HUDEP-2 (cell line): ENCODE results near the gene STK32B.
A peak's percentile ranks its signal among the peaks of the same experiment; 100 is the strongest.
"Not testable (repeated sequence)": the region's sequence is repeated elsewhere in the genome, so short reads cannot be mapped to it uniquely, and the experiment has no call there.

Experiments used
- DNase-seq, 76 experiments: peaks; one replicate each; lab custom pipeline; 2025; ENCODE audit not compliant: unreplicated experiment in 76 of 76; lab: John Stamatoyannopoulos, UW

STK32B gene

DNA sequence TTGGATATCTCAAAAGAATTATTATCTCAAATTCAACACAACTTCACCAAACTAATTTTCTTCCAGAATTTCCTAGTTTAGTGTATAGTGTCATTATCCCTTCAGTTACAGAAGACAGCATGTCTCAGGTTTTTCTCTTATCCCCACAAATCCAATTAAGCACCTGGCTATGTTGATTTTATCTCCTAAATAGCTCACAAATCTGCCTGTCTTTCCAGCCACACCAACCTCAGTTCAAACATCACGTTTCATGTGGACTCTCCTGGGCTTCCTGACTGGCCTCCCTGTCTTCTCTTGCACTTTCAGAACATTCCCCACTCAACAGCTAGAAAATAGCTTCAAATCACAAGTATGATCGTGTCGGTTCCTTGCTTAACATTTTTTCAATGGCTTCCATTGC, 14.8 kb downstream of the STK32B start:
- DNase-seq: no peak

DNA sequence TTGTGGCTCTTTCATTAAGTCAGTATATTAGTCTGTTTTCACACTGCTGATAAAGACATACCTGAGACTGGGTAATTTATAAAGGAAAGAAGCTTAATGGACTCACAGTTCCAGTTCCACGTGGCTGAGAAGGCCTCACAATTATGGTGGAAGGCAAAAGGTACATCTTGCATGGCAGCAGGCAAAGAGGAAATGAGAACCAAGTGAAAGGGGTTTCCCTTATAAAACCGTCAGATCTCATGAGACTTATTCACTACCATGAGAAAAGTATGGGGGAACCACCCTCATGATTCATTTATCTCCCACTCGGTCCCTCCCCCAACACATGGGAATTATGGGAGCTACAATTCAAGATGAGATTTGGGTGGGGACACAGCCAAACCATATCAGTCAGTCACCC, 15.7 kb downstream of the STK32B start:
- not testable (repeated sequence) for DNase-seq

DNA sequence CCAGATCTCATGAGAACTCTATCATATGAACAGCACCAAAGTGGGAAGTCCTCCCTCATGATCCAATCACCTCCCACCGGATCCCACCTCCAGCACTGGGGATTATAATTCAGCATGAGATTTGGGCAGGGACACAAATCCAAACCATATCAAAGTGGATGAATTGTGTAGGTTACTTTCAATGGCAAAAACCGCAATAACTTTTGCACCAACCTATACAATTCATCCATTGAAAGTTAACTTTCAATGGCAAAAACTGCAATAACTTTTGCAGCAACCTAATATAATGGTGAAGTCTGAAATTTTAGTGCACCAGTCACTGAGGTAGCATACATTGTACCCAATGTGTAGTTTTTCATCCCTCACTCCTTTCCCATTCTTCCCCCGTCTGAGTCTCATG, 16.6 kb downstream of the STK32B start:
- no peak for DNase-seq

DNA sequence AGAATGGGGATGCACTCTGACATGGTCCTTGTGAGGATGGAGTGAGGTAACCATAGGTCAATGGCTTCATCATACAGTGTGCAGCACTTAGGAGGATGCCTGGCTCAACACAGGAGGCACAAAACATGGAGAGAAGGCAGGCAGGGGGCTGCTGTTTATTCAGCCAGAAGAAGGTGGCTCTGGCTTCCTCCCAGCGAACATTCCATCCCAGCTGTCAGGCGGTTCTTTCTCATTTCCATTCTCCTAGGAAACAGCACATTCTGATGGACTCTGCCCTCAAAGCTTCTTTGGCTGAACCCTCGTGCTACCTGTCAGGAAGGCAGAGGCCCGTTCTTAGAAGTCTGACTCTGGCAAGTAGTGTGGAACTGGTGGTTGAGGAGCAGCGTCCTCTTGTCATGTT, 18.6 kb downstream of the STK32B start:
- no peak for DNase-seq

DNA sequence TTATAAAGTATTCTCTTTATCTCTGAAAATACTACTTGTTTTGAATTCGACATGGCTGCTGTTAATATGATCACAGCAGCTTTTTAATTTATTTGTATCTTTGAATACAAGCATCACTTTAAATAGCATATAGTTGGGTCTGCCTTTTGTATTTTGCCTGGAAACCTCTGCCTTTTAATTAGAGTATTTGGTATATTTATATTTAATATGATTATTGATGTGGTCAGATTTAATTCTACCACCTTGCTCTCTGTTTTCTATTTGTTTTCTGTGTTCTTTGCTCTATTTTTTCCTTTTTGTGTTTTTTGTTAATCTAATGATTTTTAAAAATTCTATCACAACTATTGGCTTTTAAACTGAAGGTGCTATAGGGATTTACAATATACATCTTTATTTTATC, 21.7 kb downstream of the STK32B start:
- DNase-seq: no peak

DNA sequence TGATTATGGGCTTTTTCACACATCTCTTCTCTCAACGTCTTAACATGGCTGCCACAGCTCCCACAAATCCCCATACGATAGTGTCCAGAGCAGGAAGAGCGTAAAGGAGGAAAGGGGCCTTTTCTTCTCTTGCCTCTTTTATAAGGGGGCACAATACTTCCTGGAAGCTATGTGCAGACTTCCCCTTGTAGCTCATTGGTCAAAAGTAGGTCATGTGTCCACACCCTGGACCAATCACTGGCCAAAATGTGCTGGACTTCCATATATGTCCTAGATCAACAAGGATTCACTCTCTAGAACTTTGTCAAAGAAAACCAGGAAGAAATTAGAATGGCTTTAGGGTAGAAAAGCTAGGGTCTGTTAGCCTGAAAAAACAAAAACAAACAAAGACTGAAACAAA, 26.7 kb downstream of the STK32B start:
- no peak for DNase-seq

DNA sequence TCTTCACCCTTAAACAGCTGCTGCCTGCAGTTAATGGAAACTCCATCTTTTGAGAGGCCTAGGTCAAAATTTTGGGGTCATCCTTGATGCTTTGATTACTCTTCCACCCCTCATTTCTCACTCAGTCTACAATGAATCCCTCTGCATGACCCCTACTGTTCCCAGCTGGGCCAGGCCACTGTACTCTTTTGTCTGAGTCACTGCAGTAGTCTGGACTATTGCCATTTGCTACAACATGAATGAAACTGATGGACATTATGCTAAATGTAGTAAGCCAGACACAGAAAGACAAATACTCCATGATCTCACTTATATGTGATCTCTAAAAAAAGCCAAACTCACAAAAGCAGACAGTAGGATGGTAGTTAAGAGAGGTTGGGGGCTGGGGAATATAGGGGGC, 28.3 kb downstream of the STK32B start:
- peak in 2 of 76 experiments; percentile 8 to 12 for DNase-seq

DNA sequence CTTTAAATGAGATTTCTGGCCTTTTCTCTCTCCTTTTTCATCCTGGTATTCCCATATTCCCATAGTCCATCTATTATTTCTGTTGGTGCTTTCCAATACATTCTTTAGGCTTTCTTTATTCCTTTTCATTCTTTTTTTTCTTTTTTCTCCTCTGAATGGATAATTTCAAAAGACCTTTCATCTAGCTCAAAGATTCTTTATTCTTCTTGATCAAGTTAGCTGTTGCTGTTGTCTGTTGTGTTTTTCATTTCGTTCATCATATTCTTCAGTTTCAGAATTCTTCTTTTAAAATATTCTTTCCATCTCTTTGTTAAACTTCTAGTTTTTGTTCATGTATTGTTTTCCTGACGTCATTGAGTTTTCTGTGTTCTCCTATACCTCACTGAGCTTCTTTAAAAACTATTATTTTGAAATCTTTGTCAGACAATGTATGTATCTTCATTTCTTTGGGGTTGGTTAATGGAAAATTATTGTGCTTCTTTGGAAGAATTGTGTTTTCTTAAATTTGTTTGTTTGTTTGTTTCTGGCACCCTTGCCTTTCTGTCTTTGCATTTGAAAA, 30.2 kb downstream of the STK32B start:
- no peak for DNase-seq

DNA sequence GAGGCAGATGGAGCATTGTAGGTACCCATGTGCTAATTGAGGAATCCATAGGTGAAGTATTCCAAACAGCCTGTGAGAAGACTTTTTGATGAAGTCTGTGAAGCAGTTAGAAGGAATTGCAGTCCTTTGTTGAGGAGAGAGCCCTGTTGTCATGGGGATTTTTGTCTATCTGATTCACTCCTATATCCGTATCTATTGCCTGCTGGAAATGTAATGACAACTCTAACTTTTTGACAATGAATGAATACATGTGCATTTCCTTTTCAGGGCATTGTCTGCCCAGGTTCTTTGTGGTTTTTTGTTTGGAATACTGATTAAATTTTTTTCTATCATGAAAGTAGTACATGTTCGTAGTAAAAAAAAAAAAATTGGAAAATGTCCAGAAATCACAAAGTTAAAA, 31.1 kb downstream of the STK32B start:
- no peak for DNase-seq

DNA sequence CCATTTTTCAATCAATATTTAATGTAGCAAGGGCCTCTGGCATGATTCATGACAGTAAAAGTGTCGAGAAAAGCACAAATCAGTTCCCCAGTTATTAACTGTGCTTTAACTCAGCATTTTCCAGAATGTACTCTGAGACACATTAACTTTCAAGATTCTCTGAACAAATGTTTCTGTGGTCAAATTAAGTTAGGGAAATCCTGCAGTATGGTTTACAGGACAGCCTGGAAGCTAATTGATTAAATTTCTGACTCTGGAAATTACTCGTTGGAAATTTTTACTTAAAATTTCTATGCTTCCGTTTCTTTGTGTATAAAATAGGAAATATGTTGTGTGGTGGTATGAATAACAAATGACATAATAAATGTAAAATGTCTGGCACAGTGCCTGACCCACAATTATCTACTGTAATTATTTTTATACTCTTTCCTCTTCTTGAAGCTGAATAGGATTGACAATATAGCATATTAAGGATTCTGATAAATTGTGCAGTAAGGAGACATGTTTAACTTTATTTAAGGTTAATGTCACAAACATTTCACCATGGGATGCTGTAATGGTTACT, 33.7 kb downstream of the STK32B start:
- no peak for DNase-seq

DNA sequence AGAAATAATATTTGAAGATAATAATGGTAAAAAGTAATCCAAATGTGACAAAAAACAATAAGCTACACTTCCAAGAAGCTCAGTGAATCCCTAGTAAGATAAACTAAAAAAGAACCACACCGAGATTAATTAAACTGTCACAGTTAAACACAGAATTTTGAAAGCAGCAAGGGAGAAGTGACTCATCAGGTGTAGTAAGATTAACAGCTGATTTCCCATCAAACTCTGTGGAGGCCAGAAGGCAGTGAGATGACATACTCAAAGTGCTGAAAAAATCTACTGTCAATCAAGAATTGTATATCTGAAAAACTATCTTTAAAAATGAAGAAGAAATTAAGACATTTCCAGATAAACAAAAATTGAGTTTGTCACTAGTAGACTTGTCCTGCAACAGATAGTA, 35.3 kb downstream of the STK32B start:
- DNase-seq: no peak

DNA sequence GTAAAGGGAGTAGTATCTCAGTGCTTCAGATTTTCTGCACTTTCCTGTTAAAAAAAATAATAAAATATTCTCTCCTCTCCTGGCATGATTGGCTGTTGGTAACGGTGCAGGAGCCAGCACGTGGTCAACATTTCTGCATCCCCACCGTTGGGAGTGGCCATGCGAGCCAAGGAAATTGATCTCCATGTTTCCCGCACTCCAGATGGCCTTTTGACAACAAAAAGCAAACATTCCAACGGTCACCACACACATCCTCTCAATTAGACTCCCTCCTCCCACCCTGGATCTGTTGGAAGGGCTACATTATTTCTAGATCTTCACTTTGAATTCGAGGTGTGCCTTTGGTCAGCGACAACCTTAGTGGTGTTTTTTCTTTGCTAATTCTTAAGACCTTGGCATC, 45.0 kb downstream of the STK32B start:
- no peak for DNase-seq

DNA sequence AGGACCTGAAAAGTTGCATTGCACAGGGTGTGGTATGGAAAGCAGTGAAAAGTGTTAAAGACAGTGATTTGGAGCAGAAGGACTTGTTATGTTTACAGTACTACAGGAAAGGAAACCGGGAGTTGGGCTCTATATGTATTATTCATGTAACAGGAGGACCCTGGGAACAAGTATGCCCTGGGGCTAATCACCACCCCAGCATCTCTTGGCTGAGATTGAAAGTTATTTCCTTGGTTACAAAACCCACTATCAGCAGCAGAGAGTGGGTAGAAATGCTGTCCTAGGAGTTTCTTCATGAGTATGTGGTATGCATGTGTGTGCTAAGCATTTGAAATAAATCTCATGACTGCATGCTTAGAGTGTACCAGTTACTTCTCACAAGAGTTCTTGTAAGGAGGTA, 46.9 kb downstream of the STK32B start:
- DNase-seq: no peak

DNA sequence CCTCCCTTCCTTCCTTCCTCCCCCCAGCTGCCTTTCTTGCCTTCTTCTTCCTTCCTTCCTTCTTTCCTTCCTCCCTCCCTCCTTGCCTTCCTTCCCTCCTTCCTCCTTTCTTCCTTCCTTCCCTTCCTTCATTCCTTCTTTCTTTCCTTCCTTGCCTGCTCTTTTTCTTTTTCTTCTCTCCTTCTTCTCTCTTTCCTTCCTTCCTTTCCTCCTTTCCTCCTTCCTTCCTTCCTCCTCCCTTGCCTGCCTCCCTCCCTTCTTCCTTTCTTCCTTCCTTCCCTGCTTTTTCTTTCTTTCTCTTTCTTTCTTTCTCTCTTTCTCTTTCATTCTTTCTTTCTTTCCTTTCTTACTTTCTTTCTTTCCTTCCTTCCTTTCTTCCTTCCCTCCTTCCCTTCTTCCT, 49.1 kb downstream of the STK32B start:
- no peak for DNase-seq

DNA sequence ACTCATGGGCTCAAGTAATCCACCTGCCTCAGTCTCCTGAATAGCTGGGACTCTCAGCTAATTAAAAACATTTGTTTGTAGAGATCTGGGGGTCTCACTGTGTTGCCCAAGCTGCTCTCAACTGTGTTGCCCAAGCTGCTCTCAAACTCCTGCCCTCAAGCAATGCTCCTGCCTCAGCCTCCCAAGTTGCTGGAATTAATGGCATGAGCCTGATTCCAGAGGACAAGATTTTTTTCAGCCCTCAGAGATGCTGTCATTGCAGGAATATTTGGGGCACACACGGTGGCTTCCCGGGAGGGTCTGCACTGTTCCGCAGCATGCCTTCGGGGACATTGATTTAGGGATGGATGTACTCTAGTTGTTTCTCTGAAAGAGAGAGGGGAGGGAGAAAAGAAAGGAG, 49.7 kb downstream of the STK32B start:
- DNase-seq: no peak

DNA sequence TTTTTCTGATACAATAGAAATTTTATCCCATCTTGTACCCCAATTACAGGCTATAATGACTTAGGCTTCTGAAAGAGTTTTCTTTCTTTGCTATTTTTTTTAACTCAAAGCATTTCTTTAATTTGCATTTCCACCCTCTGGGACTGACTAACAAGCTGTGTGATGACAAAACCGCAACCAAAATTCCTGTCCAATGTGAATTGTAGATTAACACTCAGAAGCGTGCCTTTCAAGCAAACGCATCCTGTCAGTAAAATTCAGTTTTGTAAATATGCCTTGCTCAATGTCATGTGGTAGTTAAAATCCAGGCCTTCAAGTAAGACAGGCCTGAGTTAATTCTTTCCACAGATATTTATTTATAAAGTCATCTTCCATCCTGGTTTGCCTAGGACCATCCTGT, 50.3 kb downstream of the STK32B start:
- no peak for DNase-seq

DNA sequence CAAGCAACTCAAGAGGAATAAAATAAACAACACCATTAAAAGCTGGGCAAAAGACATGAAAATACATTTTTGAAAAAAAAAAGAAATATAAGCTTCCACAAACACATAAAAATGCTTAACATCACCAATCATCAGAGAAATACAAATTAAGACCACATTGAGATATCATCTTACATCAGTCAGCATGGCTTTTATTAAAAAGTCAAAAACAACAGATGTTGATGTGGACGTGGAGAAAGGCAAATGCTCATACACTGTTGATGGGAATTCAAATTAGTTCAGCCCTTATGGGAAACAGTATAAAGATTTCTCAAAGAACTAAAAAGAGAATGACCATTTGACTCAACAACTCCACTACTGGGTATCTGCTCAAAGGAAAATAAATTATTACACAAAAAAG, 59.6 kb downstream of the STK32B start:
- DNase-seq: no peak

DNA sequence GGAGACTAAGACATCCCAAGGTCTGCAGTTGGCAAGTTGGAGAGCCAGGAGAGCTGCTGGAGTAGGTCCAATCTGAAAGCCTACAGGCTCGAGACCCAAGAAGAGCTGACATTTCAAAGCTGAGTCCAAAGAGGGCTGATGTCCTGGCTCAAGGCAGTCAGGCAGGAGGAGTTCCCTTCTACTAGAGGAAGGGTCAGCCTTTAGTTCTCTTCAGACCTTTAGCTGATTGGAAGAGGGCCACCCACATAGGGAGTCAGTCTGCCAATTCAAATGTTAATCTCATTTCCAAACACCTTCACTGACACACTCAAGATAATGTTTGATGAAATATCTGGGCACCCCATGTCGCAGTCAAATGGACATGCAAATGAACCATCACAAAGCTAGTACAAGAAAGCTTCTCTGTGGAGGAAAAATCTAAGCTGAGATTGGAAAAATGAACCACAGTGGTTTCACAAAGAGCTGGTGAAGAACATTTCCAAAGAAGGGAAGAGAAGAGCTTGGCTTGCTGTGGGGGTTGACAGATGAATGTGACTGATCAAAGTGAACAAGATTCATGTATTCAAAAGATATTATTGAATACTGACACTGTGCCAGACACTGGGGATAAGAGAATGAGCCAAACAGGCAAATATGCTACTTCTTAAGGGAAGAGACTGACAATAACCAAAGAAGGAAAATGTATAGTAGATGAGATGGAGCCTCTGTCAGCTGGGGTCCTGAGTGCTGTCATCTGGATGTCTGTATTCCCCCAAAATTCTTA, 61.2 kb downstream of the STK32B start:
- DNase-seq: peak in 1 of 76 experiments; percentile 8

DNA sequence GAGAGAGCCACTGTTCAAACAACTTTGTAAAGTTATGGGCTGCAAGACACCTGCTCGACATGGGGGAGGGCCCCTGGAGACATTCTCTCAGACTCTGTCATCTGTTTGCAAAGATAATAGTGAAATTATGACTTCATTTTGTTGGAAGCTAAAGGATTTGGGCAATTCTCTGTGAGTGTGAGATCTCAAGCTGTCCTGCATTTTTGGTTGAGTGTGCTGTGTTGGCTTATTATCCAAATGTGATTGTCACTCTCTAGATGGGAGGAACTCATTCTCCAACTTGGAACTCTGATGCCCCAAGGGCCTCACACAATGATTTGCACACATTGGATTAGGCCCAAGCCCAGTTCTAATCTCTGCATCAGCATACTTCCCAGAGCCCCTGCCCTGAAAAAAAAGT, 63.7 kb downstream of the STK32B start:
- peak in 4 of 76 experiments; percentile 6 to 27 (median 14) for DNase-seq

DNA sequence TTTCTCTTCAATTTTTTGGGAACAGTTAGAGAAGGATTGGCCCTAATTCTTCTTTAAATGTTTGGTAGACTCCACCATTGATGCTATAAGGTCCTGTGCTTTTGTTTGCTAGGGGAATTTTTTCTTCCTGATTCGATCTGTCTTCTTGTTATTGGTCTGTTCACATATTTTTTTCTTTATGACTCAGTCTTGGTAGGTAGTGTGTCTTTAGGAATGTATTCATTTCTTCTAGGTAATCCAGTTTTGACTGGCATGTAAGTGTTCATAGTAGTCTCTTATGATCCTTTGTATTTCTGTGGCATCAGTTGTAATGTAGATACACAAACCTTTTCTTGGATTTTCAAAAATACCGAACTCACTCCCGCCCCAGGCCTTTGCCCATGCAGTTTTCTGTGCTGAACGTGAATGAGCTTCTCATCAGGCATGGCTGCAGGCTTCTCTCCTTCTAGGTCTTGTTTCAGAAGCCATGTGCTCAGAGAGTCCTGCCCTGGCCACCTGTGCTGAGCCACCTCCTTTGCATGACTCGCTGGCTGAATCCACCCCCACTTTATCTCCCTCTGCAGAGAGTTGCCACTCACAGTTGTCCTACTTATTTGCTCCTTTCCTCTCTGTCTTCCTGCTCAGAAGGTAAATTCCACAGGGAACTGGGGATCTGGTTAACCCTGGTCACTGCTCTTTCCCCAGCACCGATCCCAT, 67.0 kb downstream of the STK32B start:
- DNase-seq: peak in 12 of 76 experiments; percentile 2 to 33 (median 18)

DNA sequence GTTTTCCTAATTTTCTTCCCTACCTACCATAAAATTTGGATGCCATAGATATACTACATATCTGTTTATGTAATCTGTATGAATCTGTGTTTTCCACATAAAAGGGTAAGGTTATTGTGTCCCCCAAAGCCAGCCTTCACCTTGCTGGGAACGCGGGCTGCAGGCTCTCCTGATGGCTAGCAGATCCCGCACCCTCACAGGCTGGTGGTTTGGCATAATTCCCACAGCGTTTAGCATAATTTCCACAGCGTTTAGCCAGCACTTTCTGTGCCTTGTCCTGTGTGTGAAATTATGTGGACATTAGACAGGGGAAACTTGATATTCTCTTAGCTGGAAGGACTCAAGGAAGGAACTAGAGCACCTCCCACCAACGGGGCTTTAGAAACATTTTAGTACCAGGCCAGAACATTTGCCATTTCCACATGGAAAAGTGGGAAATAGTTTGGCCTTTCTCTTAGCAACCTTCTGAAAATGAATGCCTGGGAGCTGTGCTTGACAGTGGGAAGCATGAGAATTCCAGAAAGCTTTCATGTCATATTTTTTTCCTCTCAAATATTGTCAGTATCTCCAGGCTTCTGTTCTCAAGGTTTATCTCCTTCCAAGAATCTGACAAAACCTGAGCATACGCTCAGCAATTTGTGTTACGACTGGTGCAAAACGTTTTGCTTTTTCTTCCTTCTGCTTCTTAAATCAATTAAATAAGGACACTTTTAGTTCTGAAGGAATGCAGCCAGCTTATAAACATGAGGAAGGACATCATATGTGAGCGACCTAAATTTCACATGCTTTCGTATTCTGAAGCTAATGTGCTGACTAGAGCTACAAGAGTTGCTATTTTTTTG, 67.9 kb downstream of the STK32B start:
- no peak for DNase-seq
